Neural crest cell (in vitro differentiated cells): ENCODE results near the gene KRTAP21-1. TPM values are rescaled to one million over a fixed set of nuclear protein-coding genes. Genes with fewer than 3 reads are reported as not detected.

Experiments
- DNase-seq: peaks from one replicate; pipeline ENCODE4 v3.0.0; 2021; ENCODE audit warnings: low read depth, mixed read lengths, low spot score
- H3K27ac Mint-ChIP-seq: one replicate; pipeline ENCODE4 v1.8.0; 2021; ENCODE audit warnings: mild to moderate bottlenecking, mixed read lengths; ENCODE audit not compliant: unreplicated experiment
- H3K27me3 Mint-ChIP-seq: 2 replicates; pipeline ENCODE4 v1.8.0; 2021; ENCODE audit warnings: low read depth, mild to moderate bottlenecking, mixed read lengths
- H3K36me3 Mint-ChIP-seq: 2 replicates; pipeline ENCODE4 v1.8.0; 2021; ENCODE audit warnings: low read depth, mild to moderate bottlenecking, mixed read lengths
- H3K4me1 Mint-ChIP-seq: 2 replicates; pipeline ENCODE4 v1.8.0; 2021; ENCODE audit warnings: mixed read lengths
- H3K4me3 Mint-ChIP-seq: one replicate; pipeline ENCODE4 v1.8.0; 2021; ENCODE audit warnings: mild to moderate bottlenecking, mixed read lengths
- H3K9me3 Mint-ChIP-seq: 2 replicates; pipeline ENCODE4 v1.8.0; 2021; ENCODE audit warnings: mixed read lengths
- CTCF ChIP-seq: fragments of 200-600 bp; sonication (generic); conservative IDR thresholded peaks from 2 replicates; pipeline ENCODE4 v1.5.0; 2021; ENCODE audit warnings: antibody characterized with exemption, mild to moderate bottlenecking
- total RNA-seq: library from RNA; stranded (reverse); gene quantifications from 2 replicates; pipeline ENCODE4 v1.2.1, GENCODE V29; 2021

KRTAP21-1 gene
- total RNA-seq, 1 donor from 2014 or later = not detected

DNA sequence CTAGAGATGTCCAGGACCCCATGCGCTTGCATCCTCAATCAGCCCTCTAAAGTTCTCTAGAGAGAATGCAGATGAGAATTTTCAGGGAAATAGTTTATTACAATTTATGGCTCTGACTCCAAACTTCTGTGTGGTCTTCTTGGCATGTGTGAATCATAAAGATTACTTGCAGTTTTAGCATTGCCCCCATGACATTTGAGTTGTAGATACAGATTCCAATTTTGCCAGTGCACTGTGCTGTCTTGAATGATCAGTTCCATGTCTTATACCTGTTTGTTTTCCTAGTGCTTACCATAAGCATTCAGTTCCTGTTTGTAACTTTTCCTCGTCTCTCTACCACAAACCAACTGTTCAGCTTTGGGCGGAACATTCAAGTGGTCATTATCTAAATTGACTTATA lies 41.5 kb downstream of the KRTAP21-1 start:
- Mint-ChIP-seq H3K27me3 (no peaks in the 10 kb centered on the region), H3K36me3 (peaks cover 5% of the 10 kb centered on the region), H3K9me3 (peaks cover 14% of the 10 kb centered on the region), H3K27ac (no peak overlapping the region), H3K4me3 (no peak overlapping the region), H3K4me1 (no peaks in the 10 kb centered on the region)
- DNase-seq = no peak
- no peak for TF ChIP-seq CTCF

- Mint-ChIP-seq H3K27ac (no peak overlapping the region), H3K4me3 (no peak overlapping the region), H3K27me3 (no peaks in the 10 kb centered on the region), H3K36me3 (peaks cover 2% of the 10 kb centered on the region), H3K4me1 (no peaks in the 10 kb centered on the region), H3K9me3 (peaks cover 17% of the 10 kb centered on the region)
- TF ChIP-seq CTCF = no peak
- no peak for DNase-seq
Measured at GRCh38 chr21:30710499-30710898, 44.7 kb downstream of the KRTAP21-1 start.

- DNase-seq = no peak
- Mint-ChIP-seq H3K4me3 (no peak overlapping the region), H3K9me3 (peaks cover 8% of the 10 kb centered on the region), H3K4me1 (no peaks in the 10 kb centered on the region), H3K27ac (no peak overlapping the region), H3K36me3 (no peaks in the 10 kb centered on the region), H3K27me3 (no peaks in the 10 kb centered on the region)
- no peak for TF ChIP-seq CTCF
Measured at GRCh38 chr21:30707409-30707808, 47.8 kb downstream of the KRTAP21-1 start.

Other genes starting within 250 kb of the KRTAP21-1 start
- not detected in 2 replicates for gene KRTAP19-6, start 213.6 kb downstream of the KRTAP21-1 start, total RNA-seq
- gene KRTAP19-7, start 194.1 kb downstream of the KRTAP21-1 start, total RNA-seq = not detected in 2 replicates
- not detected in 2 replicates for gene KRTAP22-2, start 165.0 kb downstream of the KRTAP21-1 start, total RNA-seq
- gene KRTAP6-3, start 163.0 kb downstream of the KRTAP21-1 start, total RNA-seq = not detected in 2 replicates
- not detected in 2 replicates for gene KRTAP6-2, start 156.5 kb downstream of the KRTAP21-1 start, total RNA-seq
- gene KRTAP22-1, start 154.3 kb downstream of the KRTAP21-1 start, total RNA-seq = not detected in 2 replicates
- gene KRTAP6-1, start 141.5 kb downstream of the KRTAP21-1 start, total RNA-seq = not detected in 2 replicates
- gene KRTAP20-1, start 139.0 kb downstream of the KRTAP21-1 start, total RNA-seq = not detected in 2 replicates
- not detected in 2 replicates for gene KRTAP20-4, start 134.8 kb downstream of the KRTAP21-1 start, total RNA-seq
- not detected in 2 replicates for gene KRTAP20-2, start 120.2 kb downstream of the KRTAP21-1 start, total RNA-seq
- not detected in 2 replicates for gene KRTAP20-3, start 112.6 kb downstream of the KRTAP21-1 start, total RNA-seq
- gene KRTAP21-3, start 36.7 kb downstream of the KRTAP21-1 start, total RNA-seq = not detected in 2 replicates
- not detected in 2 replicates for gene KRTAP21-2, start 8.2 kb downstream of the KRTAP21-1 start, total RNA-seq
- not detected in 2 replicates for gene KRTAP8-1, start 57.8 kb upstream of the KRTAP21-1 start, total RNA-seq
- not detected in 2 replicates for gene KRTAP7-1, start 74.3 kb upstream of the KRTAP21-1 start, total RNA-seq
- not detected in 2 replicates for gene KRTAP11-1, start 126.2 kb upstream of the KRTAP21-1 start, total RNA-seq